Caco-2 (cell line): Measurements from ENCODE around the gene PLEKHG5. TPM values are rescaled to one million over a fixed set of nuclear protein-coding genes. Genes with fewer than 3 reads are reported as not detected.
"Not testable (repeated sequence)": the region's sequence is repeated elsewhere in the genome, so short reads cannot be mapped to it uniquely, and the experiment has no call there.

Source experiments
- BruUV-seq: library from RNA; stranded (reverse); fragments of 400-500 nt; replicated peaks from 2 replicates; lab custom pipeline; 2021; lab: Mats Ljungman, UMichigan
- CTCF ChIA-PET: fragments of 300-600 bp; sonication (Branson Sonifier 250); formaldehyde crosslinking; loops from one replicate; lab custom pipeline; 2022; ENCODE audit warnings: antibody characterized with exemption; lab: Charles Lee
- POLR2A ChIA-PET: fragments of 300-600 bp; sonication (Branson Sonifier 250); formaldehyde crosslinking; loops from one replicate; lab custom pipeline; 2022; ENCODE audit warnings: antibody characterized with exemption; lab: Charles Lee
- DNase-seq, 2 experiments: peaks; one replicate each; pipeline versions ENCODE4 v3.0.0 to v3.0.0-alpha.2; 2020 to 2022
- H3K27me3 ChIP-seq: replicated peaks from 2 replicates; pipeline ENCODE4 v1.6.0; 2011; ENCODE audit warnings: low read length; ENCODE audit not compliant: control insufficient read depth, insufficient read depth
- H3K36me3 ChIP-seq: 2 replicates; pipeline ENCODE4 v1.5.1; 2011; ENCODE audit warnings: low read length; ENCODE audit not compliant: control insufficient read depth, insufficient read depth
- H3K4me1 ChIP-seq: fragments of 250-450 bp; sonication (Bioruptor Pico); 2 replicates; pipeline ENCODE4 v1.5.1; 2020; ENCODE audit warnings: mild to moderate bottlenecking
- H3K4me3 ChIP-seq: 2 replicates; pipeline ENCODE4 v1.5.1; 2011; ENCODE audit warnings: low read depth, mild to moderate bottlenecking, control low read depth, low read length
- H3K9me3 ChIP-seq: fragments of 250-450 bp; sonication (Bioruptor Pico); 2 replicates; pipeline ENCODE4 v1.5.1; 2020; ENCODE audit warnings: mild to moderate bottlenecking, moderate library complexity
- H3K27ac Mint-ChIP-seq: one replicate; pipeline ENCODE4 v1.8.0; 2022; ENCODE audit warnings: mixed read lengths; ENCODE audit not compliant: unreplicated experiment
- H3K27me3 Mint-ChIP-seq: one replicate; pipeline ENCODE4 v1.8.0; 2022; ENCODE audit warnings: mixed read lengths; ENCODE audit not compliant: insufficient read depth, unreplicated experiment
- H3K36me3 Mint-ChIP-seq: one replicate; pipeline ENCODE4 v1.8.0; 2022; ENCODE audit warnings: mild to moderate bottlenecking, mixed read lengths; ENCODE audit not compliant: insufficient read depth, unreplicated experiment
- H3K4me1 Mint-ChIP-seq: one replicate; pipeline ENCODE4 v1.8.0; 2022; ENCODE audit warnings: low read depth, mixed read lengths; ENCODE audit not compliant: unreplicated experiment
- H3K4me3 Mint-ChIP-seq: one replicate; pipeline ENCODE4 v1.8.0; 2022; ENCODE audit warnings: mild to moderate bottlenecking, moderate library complexity, mixed read lengths; ENCODE audit not compliant: unreplicated experiment
- H3K9me3 Mint-ChIP-seq: one replicate; pipeline ENCODE4 v1.8.0; 2022; ENCODE audit warnings: mixed read lengths; ENCODE audit not compliant: unreplicated experiment
- CTCF ChIP-seq, 2 experiments: fragments of 200-600 bp in 1 of 2; IDR thresholded peaks; 1 replicate in 1 of 2; 2 replicates in 1 of 2; pipeline versions ENCODE4 v1.5.1 to v1.8.0; 2011 to 2022; ENCODE audit warnings: antibody characterized with exemption in 1 of 2, control low read depth in 1 of 2, inconsistent platforms in 1 of 2, low read depth in 1 of 2, low read length in 1 of 2, mild to moderate bottlenecking in 1 of 2, moderate library complexity in 1 of 2; ENCODE audit not compliant: insufficient read depth in 1 of 2, severe bottlenecking in 1 of 2, unreplicated experiment in 1 of 2
- intact Hi-C: fragments of 100-400 bp; cut with micrococcal nuclease; formaldehyde crosslinking; loops from one replicate; pipeline ENCODE4 v1.10.0; 2022; ENCODE audit not compliant: unreplicated experiment
- total RNA-seq: library from RNA; stranded (reverse); gene quantifications from 2 replicates; pipeline ENCODE4 v1.2.3, GENCODE V29; 2022

Gene PLEKHG5
- total RNA-seq, 1 experiment from 2014 or later, result 12.2 TPM

- H3K9me3 Mint-ChIP-seq, H3K36me3 Mint-ChIP-seq, DNase-seq, POLR2A ChIA-PET, H3K4me3 Mint-ChIP-seq, CTCF ChIA-PET, H3K27me3 ChIP-seq, H3K27ac Mint-ChIP-seq, H3K9me3 ChIP-seq, H3K36me3 ChIP-seq, intact Hi-C loops, BruUV-seq, H3K4me1 ChIP-seq, H3K4me3 ChIP-seq, H3K27me3 Mint-ChIP-seq: not testable (repeated sequence)
- peaks cover 13% of the 10 kb centered on the region for H3K4me1 Mint-ChIP-seq
These were observed 55.2 kb downstream of the PLEKHG5 start for GRCh38 chr1:6436277-6436676.

GRCh38 chr1:6435547-6435946, 55.9 kb downstream of the PLEKHG5 start:
- no peaks in the 10 kb centered on the region for H3K36me3 Mint-ChIP-seq
- TF ChIP-seq CTCF (IDR thresholded peaks at IDR 0.05; ENCODE audit: insufficient read depth in 1 of 2, low read depth in 1 of 2, low read length in 1 of 2, severe bottlenecking in 1 of 2, unreplicated experiment in 1 of 2), result no peak

GRCh38 chr1:6435129-6435528, 56.3 kb downstream of the PLEKHG5 start:
- Mint-ChIP-seq H3K36me3 (no peaks in the 10 kb centered on the region), H3K4me1 (peaks cover 13% of the 10 kb centered on the region), H3K27me3 (no peaks in the 10 kb centered on the region), H3K9me3 (no peaks in the 10 kb centered on the region), H3K4me3 (no peak overlapping the region), H3K27ac (no peak overlapping the region)
- ChIA-PET CTCF (interaction anchor here (0.5 kb wide), 1 partner anchor 206 kb away, joined by 5 read pairs; no protein-coding TSS in a partner anchor), POLR2A (no interaction called here)
- no peak for TF ChIP-seq CTCF (IDR thresholded peaks at IDR 0.05; ENCODE audit: insufficient read depth in 1 of 2, low read depth in 1 of 2, low read length in 1 of 2, severe bottlenecking in 1 of 2, unreplicated experiment in 1 of 2)
- H3K27me3 ChIP-seq, result no peaks in the 10 kb centered on the region
- intact Hi-C loops, result no loop called here
- H3K4me1 ChIP-seq, result no peaks in the 10 kb centered on the region
- no peak overlapping the region for H3K4me3 ChIP-seq
- DNase-seq, result no peak
- H3K9me3 ChIP-seq, result no peaks in the 10 kb centered on the region
- no TSS peak for BruUV-seq
- H3K36me3 ChIP-seq, result no peaks in the 10 kb centered on the region

More at GRCh38 chr1:6435547-6435946, 55.9 kb downstream of the PLEKHG5 start:
- Mint-ChIP-seq H3K4me3 (no peak overlapping the region), H3K27me3 (no peaks in the 10 kb centered on the region), H3K27ac (no peak overlapping the region), H3K9me3 (no peaks in the 10 kb centered on the region), H3K4me1 (peaks cover 13% of the 10 kb centered on the region)
- intact Hi-C loops, result no loop called here
- Histone ChIP-seq H3K36me3 (no peaks in the 10 kb centered on the region), H3K9me3 (no peaks in the 10 kb centered on the region), H3K4me3 (no peak overlapping the region), H3K27me3 (no peaks in the 10 kb centered on the region), H3K4me1 (no peaks in the 10 kb centered on the region)
- ChIA-PET POLR2A (no interaction called here), CTCF (no interaction called here)
- no TSS peak for BruUV-seq
- DNase-seq, result no peak

GRCh38 chr1:6434186-6434585, 57.3 kb downstream of the PLEKHG5 start:
- POLR2A ChIA-PET, result no interaction called here
- H3K9me3 ChIP-seq, result no peaks in the 10 kb centered on the region
- Mint-ChIP-seq H3K9me3 (no peaks in the 10 kb centered on the region), H3K27me3 (no peaks in the 10 kb centered on the region), H3K4me3 (no peak overlapping the region), H3K36me3 (no peaks in the 10 kb centered on the region), H3K4me1 (peaks cover 8% of the 10 kb centered on the region), H3K27ac (no peak overlapping the region)
- H3K4me3 ChIP-seq, result no peak overlapping the region
- no peaks in the 10 kb centered on the region for H3K4me1 ChIP-seq
- no peak for TF ChIP-seq CTCF (IDR thresholded peaks at IDR 0.05; ENCODE audit: insufficient read depth in 1 of 2, low read depth in 1 of 2, low read length in 1 of 2, severe bottlenecking in 1 of 2, unreplicated experiment in 1 of 2)
- CTCF ChIA-PET, result no interaction called here
- H3K36me3 ChIP-seq, result no peaks in the 10 kb centered on the region
- BruUV-seq, result no TSS peak
- intact Hi-C loops, result no loop called here
- DNase-seq, result no peak
- no peaks in the 10 kb centered on the region for H3K27me3 ChIP-seq

GRCh38 chr1:6431645-6432579, 59.6 kb downstream of the PLEKHG5 start:
- H3K27ac Mint-ChIP-seq, intact Hi-C loops, POLR2A ChIA-PET, DNase-seq, H3K4me1 ChIP-seq, H3K36me3 Mint-ChIP-seq, H3K4me3 Mint-ChIP-seq, H3K9me3 Mint-ChIP-seq, H3K4me3 ChIP-seq, H3K27me3 Mint-ChIP-seq, H3K9me3 ChIP-seq, BruUV-seq, H3K4me1 Mint-ChIP-seq, H3K36me3 ChIP-seq, H3K27me3 ChIP-seq: not testable (repeated sequence)
- CTCF ChIA-PET, result interaction anchor here (0.7 to 1.1 kb wide), 2 partner anchors 8 to 10 kb away, joined by 3 to 5 read pairs; no protein-coding TSS in a partner anchor
